Measurements from ENCODE around the gene SHISA9.

The SHISA9 gene

GRCh38 chr16:13270602-13271001, 369.2 kb downstream of the SHISA9 start:
- DNase-seq: no peak
- no peak overlapping the region for H3K4ac ChIP-seq (ENCODE audit: low read depth, low read length)
- H2AFZ ChIP-seq (ENCODE audit: insufficient read depth, low read length, poor library complexity): no peak overlapping the region
- no peak overlapping the region for H3K4me2 ChIP-seq (ENCODE audit: low read length)
- H3K4me3 ChIP-seq (ENCODE audit: low read depth, low read length): no peak overlapping the region
- no peak overlapping the region for H3K18ac ChIP-seq (ENCODE audit: low read length)
- H3K14ac ChIP-seq (ENCODE audit: low read length): no peak overlapping the region
- no peak overlapping the region for H3K27ac ChIP-seq (ENCODE audit: low read depth, low read length)
- no peak overlapping the region for H2BK120ac ChIP-seq (ENCODE audit: insufficient read depth, low read length, poor library complexity)
- no peak overlapping the region for H3K23ac ChIP-seq (ENCODE audit: low read length)
- no CpG with 5 or more reads among the region's 1 CpG for WGBS (ENCODE audit: extremely low coverage, insufficient coverage, insufficient read length)
- no peaks in the 10 kb centered on the region for H3K36me3 ChIP-seq (ENCODE audit: control insufficient read depth in 1 of 2, insufficient read depth in 2 of 2, low read length in 2 of 2)
- no peaks in the 10 kb centered on the region for H3K27me3 ChIP-seq (ENCODE audit: insufficient read depth, low read length)
- no peaks in the 10 kb centered on the region for H3K4me1 ChIP-seq (ENCODE audit: control insufficient read depth in 1 of 2, insufficient read depth in 2 of 2, low read length in 2 of 2)
- no peak overlapping the region for H2BK12ac ChIP-seq (ENCODE audit: low read length)
- no peak overlapping the region for H4K8ac ChIP-seq (ENCODE audit: low read depth, low read length)
- H3K79me2 ChIP-seq (ENCODE audit: control insufficient read depth, insufficient read depth, low read length, poor library complexity): no peaks in the 10 kb centered on the region
- no peaks in the 10 kb centered on the region for H3K9me3 ChIP-seq (ENCODE audit: insufficient read depth, low read depth, low read length)
- H2AK5ac ChIP-seq (ENCODE audit: low read length): no peak overlapping the region
- no peak overlapping the region for H4K12ac ChIP-seq (ENCODE audit: low read depth, low read length)
- no peak overlapping the region for H3K9ac ChIP-seq (ENCODE audit: low read length)
- no peak overlapping the region for H4K91ac ChIP-seq (ENCODE audit: low read depth, low read length)
- H3K79me1 ChIP-seq (ENCODE audit: low read length): no peaks in the 10 kb centered on the region
- no peak overlapping the region for H2BK5ac ChIP-seq (ENCODE audit: low read depth, low read length, poor library complexity)

- H2BK5ac ChIP-seq (ENCODE audit: low read depth, low read length, poor library complexity): no peak overlapping the region
- H3K79me1 ChIP-seq (ENCODE audit: low read length): no peaks in the 10 kb centered on the region
- no peak for DNase-seq
- no peak overlapping the region for H3K9ac ChIP-seq (ENCODE audit: low read length)
- no peak overlapping the region for H2AK5ac ChIP-seq (ENCODE audit: low read length)
- no peak overlapping the region for H4K12ac ChIP-seq (ENCODE audit: low read depth, low read length)
- H4K91ac ChIP-seq (ENCODE audit: low read depth, low read length): no peak overlapping the region
- H2BK12ac ChIP-seq (ENCODE audit: low read length): no peak overlapping the region
- H3K18ac ChIP-seq (ENCODE audit: low read length): no peak overlapping the region
- H3K27ac ChIP-seq (ENCODE audit: low read depth, low read length): no peak overlapping the region
- H2BK120ac ChIP-seq (ENCODE audit: insufficient read depth, low read length, poor library complexity): no peak overlapping the region
- no peak overlapping the region for H3K14ac ChIP-seq (ENCODE audit: low read length)
- no peak overlapping the region for H3K4ac ChIP-seq (ENCODE audit: low read depth, low read length)
- H3K4me3 ChIP-seq (ENCODE audit: low read depth, low read length): no peak overlapping the region
- H3K27me3 ChIP-seq (ENCODE audit: insufficient read depth, low read length): no peaks in the 10 kb centered on the region
- H3K36me3 ChIP-seq (ENCODE audit: control insufficient read depth in 1 of 2, insufficient read depth in 2 of 2, low read length in 2 of 2): no peaks in the 10 kb centered on the region
- no peaks in the 10 kb centered on the region for H3K4me1 ChIP-seq (ENCODE audit: control insufficient read depth in 1 of 2, insufficient read depth in 2 of 2, low read length in 2 of 2)
- H2AFZ ChIP-seq (ENCODE audit: insufficient read depth, low read length, poor library complexity): no peak overlapping the region
- H3K23ac ChIP-seq (ENCODE audit: low read length): no peak overlapping the region
- no peaks in the 10 kb centered on the region for H3K9me3 ChIP-seq (ENCODE audit: insufficient read depth, low read depth, low read length)
- H4K8ac ChIP-seq (ENCODE audit: low read depth, low read length): no peak overlapping the region
- no peak overlapping the region for H3K4me2 ChIP-seq (ENCODE audit: low read length)
- no peaks in the 10 kb centered on the region for H3K79me2 ChIP-seq (ENCODE audit: control insufficient read depth, insufficient read depth, low read length, poor library complexity)
Measured at GRCh38 chr16:13289515-13289914, 388.1 kb downstream of the SHISA9 start.

All from trophoblast cell (in vitro differentiated cells and primary cell).